Common myeloid progenitor, CD34-positive (primary cell): Measurements from ENCODE around the gene VPS13D.

Source experiments
- CTCF ChIA-PET: fragments of 350-600 bp; sonication (Branson Sonifier 250); formaldehyde crosslinking; loops from one replicate; lab custom pipeline; 2021; ENCODE audit warnings: antibody characterized with exemption; lab: Charles Lee
- POLR2A ChIA-PET: fragments of 350-600 bp; sonication (Branson Sonifier 250); formaldehyde crosslinking; loops from one replicate; lab custom pipeline; 2021; ENCODE audit warnings: antibody characterized with exemption; lab: Charles Lee
- DNase-seq, 3 donors: peaks; one replicate each; pipeline versions ENCODE4 v3.0.0 to v3.0.0-alpha.2; 2013
- H3K27ac ChIP-seq, 2 experiments: 1 replicate in 1 of 2; 2 replicates in 1 of 2; pipeline ENCODE4 v1.7.0; 2013; ENCODE audit warnings: inconsistent platforms in 2 of 2, low read length in 2 of 2, mild to moderate bottlenecking in 2 of 2, low read depth in 1 of 2, moderate library complexity in 1 of 2; ENCODE audit not compliant: severe bottlenecking in 2 of 2, insufficient read depth in 1 of 2, poor library complexity in 1 of 2
- H3K27me3 ChIP-seq, 5 experiments: replicated peaks in 2 of 5; 1 replicate in 3 of 5; 2 replicates in 2 of 5; pipeline versions ENCODE4 v1.6.1 to v1.7.0; 2013; ENCODE audit warnings: low read length in 4 of 5, mild to moderate bottlenecking in 2 of 5, moderate library complexity in 2 of 5, inconsistent platforms in 1 of 5; ENCODE audit not compliant: insufficient read depth in 5 of 5, control insufficient read depth in 4 of 5
- H3K36me3 ChIP-seq, 4 experiments: 1 replicate in 2 of 4; 2 replicates in 2 of 4; pipeline versions ENCODE4 v1.6.1 to v1.7.0; 2013; ENCODE audit warnings: low read length in 3 of 4, control low read depth in 1 of 4, mild to moderate bottlenecking in 1 of 4; ENCODE audit not compliant: control insufficient read depth in 4 of 4, insufficient read depth in 4 of 4
- H3K4me1 ChIP-seq, 4 experiments: 1 replicate in 3 of 4; 2 replicates in 1 of 4; pipeline versions ENCODE4 v1.6.1 to v1.7.1; 2013; ENCODE audit warnings: low read length in 3 of 4, mild to moderate bottlenecking in 3 of 4, control low read depth in 1 of 4, inconsistent platforms in 1 of 4, moderate library complexity in 1 of 4; ENCODE audit not compliant: control insufficient read depth in 4 of 4, insufficient read depth in 4 of 4; ENCODE audit errors: control extremely low read depth in 1 of 4
- H3K4me3 ChIP-seq, 7 experiments: 1 replicate in 4 of 7; 2 replicates in 3 of 7; pipeline versions ENCODE4 v1.5.1 to v1.7.0; 2013; ENCODE audit warnings: mild to moderate bottlenecking in 7 of 7, low read length in 6 of 7, moderate library complexity in 6 of 7, inconsistent platforms in 2 of 7, low read depth in 2 of 7, control low read depth in 1 of 7; ENCODE audit not compliant: insufficient read depth in 4 of 7, control insufficient read depth in 1 of 7; ENCODE audit errors: extremely low read depth in 1 of 7
- H3K9me3 ChIP-seq, 5 experiments: 1 replicate in 4 of 5; 2 replicates in 1 of 5; pipeline versions ENCODE4 v1.6.1 to v1.7.1; 2013; ENCODE audit warnings: low read length in 4 of 5, mild to moderate bottlenecking in 2 of 5, inconsistent platforms in 1 of 5, low read depth in 1 of 5, moderate library complexity in 1 of 5; ENCODE audit not compliant: control insufficient read depth in 4 of 5, insufficient read depth in 2 of 5; ENCODE audit errors: control extremely low read depth in 1 of 5
- WGBS: methylation state at CpG from one replicate; pipeline ENCODE4 v1.1.5; 2013; ENCODE audit not compliant: insufficient coverage; 5-methylcytosine and 5-hydroxymethylcytosine counted together

VPS13D gene

GRCh38 chr1:12443151-12443550, 213.3 kb downstream of the VPS13D start:
- peaks cover 0 to 8% (median 0%) of the 10 kb centered on the region in 4 experiments for H3K36me3 ChIP-seq
- no peaks in the 10 kb centered on the region for H3K9me3 ChIP-seq
- peaks cover 0 to 8% (median 3%) of the 10 kb centered on the region in 4 experiments for H3K4me1 ChIP-seq
- DNase-seq = no peak
- POLR2A ChIA-PET = no interaction called here
- no peak overlapping the region for H3K4me3 ChIP-seq
- no peak overlapping the region for H3K27ac ChIP-seq
- CTCF ChIA-PET = no interaction called here
- no peaks in the 10 kb centered on the region for H3K27me3 ChIP-seq

GRCh38 chr1:12444329-12444841, 214.6 kb downstream of the VPS13D start:
- Histone ChIP-seq H3K4me1 (peaks cover 0 to 8% (median 2%) of the 10 kb centered on the region in 4 experiments), H3K4me3 (no peak overlapping the region), H3K9me3 (no peaks in the 10 kb centered on the region), H3K27me3 (no peaks in the 10 kb centered on the region), H3K36me3 (peaks cover 0 to 8% (median 0%) of the 10 kb centered on the region in 4 experiments), H3K27ac (no peak overlapping the region)
- WGBS = 90% methylated on average over 2 of the region's 4 CpGs
- DNase-seq = no peak
- ChIA-PET POLR2A (no interaction called here), CTCF (no interaction called here)

DNA sequence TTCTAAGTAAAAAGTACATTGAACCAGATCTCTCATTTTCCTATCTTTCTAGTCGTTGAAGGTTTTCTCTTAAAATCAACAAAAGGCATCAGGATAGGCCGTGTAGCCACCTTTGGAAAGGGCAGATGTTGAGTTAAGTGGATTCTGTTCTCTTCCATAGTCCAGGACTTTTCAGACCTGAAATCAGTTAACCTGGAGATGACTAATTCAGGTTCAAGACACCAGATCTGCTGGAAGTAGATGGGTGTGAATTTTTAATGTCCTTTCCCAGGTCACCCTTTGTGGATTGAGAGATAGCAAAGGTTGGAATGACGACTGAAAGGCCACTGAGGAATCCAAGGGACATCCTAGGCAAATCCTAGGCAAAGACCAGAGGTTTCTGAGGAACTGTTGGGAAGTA, 215.4 kb downstream of the VPS13D start:
- 90% methylated on average over 2 of the region's 3 CpGs for WGBS
- Histone ChIP-seq H3K27ac (no peak overlapping the region), H3K27me3 (no peaks in the 10 kb centered on the region), H3K4me3 (no peak overlapping the region), H3K4me1 (peaks cover 0 to 10% (median 3%) of the 10 kb centered on the region in 4 experiments), H3K9me3 (no peaks in the 10 kb centered on the region), H3K36me3 (peaks cover 0 to 2% (median 0%) of the 10 kb centered on the region in 4 experiments)
- ChIA-PET POLR2A (no interaction called here), CTCF (no interaction called here)
- no peak for DNase-seq

DNA sequence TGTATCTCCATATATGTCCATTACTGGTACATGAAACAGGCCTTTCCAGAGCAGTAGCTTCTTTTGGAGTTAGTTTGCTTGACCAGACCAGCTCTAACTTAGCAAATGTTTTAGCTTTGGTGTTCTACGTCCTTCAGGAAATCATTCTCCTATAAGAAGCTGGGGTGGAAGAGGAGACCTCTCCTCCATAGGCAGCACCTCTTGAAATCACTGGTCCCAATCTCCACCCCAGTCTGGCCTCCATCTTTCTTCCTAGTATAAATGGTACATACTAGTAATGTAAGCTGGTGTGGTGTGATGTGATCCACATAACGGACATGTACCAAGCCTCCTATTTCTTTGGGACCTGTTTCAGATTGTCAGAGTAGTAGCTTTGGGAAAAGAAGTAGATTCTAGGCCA, 216.8 kb downstream of the VPS13D start:
- H3K4me3 ChIP-seq = no peak overlapping the region
- WGBS = no CpG with 5 or more reads among the region's 2 CpGs
- H3K27me3 ChIP-seq = no peaks in the 10 kb centered on the region
- H3K4me1 ChIP-seq = peaks cover 0 to 10% (median 3%) of the 10 kb centered on the region in 4 experiments
- no peak for DNase-seq
- peaks cover 0 to 8% (median 2%) of the 10 kb centered on the region in 4 experiments for H3K36me3 ChIP-seq
- no peak overlapping the region for H3K27ac ChIP-seq
- ChIA-PET POLR2A (no interaction called here), CTCF (interaction anchor here (0.8 to 1.6 kb wide), 3 partner anchors 12 to 173 kb away, joined by 3 read pairs; no protein-coding TSS in a partner anchor)
- H3K9me3 ChIP-seq = no peaks in the 10 kb centered on the region

- Histone ChIP-seq H3K27ac (peak overlapping the region in 1 of 2 experiments; percentile 82), H3K27me3 (no peaks in the 10 kb centered on the region), H3K4me3 (no peak overlapping the region), H3K4me1 (peaks cover 0 to 10% (median 3%) of the 10 kb centered on the region in 4 experiments), H3K36me3 (peaks cover 0 to 8% (median 3%) of the 10 kb centered on the region in 4 experiments), H3K9me3 (no peaks in the 10 kb centered on the region)
- ChIA-PET POLR2A (no interaction called here), CTCF (interaction anchor here (0.8 to 1.6 kb wide), 3 partner anchors 12 to 173 kb away, joined by 3 read pairs; no protein-coding TSS in a partner anchor)
- no CpG with 5 or more reads among the region's 3 CpGs for WGBS
- no peak for DNase-seq
Measured at GRCh38 chr1:12447307-12447706, 217.5 kb downstream of the VPS13D start.

GRCh38 chr1:12447849-12448312, 218.1 kb downstream of the VPS13D start:
- Histone ChIP-seq H3K4me1 (peaks cover 0 to 10% (median 3%) of the 10 kb centered on the region in 4 experiments), H3K4me3 (no peak overlapping the region), H3K9me3 (no peaks in the 10 kb centered on the region), H3K36me3 (peaks cover 0 to 8% (median 3%) of the 10 kb centered on the region in 4 experiments), H3K27ac (peak overlapping the region in 1 of 2 experiments; percentile 82), H3K27me3 (no peaks in the 10 kb centered on the region)
- DNase-seq = no peak
- ChIA-PET POLR2A (no interaction called here), CTCF (interaction anchor here (0.7 to 1.6 kb wide), 2 partner anchors 8 to 31 kb away, joined by 3 read pairs; no protein-coding TSS in a partner anchor)
- 98% methylated on average over 7 of the region's 7 CpGs for WGBS

DNA sequence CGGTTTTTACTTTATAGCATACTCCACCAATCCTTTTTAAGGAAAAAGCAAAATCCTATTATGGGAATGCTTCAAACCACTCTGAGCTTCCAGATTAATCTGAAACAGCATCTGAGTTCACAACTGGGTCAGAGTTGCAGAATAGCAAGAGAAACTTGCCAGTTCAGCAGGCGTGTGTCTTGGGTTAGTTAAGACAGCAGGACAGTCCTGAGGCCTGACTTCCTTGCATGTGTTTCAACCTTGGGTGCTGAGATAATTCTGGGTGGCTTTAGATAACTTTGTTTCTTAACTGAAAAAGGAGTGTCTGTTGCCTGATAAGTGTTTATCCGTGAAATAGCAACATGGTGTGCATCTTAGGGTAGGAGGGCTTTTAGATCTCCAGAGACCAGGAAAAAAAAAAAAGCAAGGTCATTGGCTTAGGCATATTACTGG, 218.9 kb downstream of the VPS13D start:
- ChIA-PET CTCF (interaction anchor here (0.7 kb wide), 1 partner anchor 9 kb away, joined by 3 read pairs; no protein-coding TSS in a partner anchor), POLR2A (no interaction called here)
- no peaks in the 10 kb centered on the region for H3K27me3 ChIP-seq
- no peaks in the 10 kb centered on the region for H3K9me3 ChIP-seq
- DNase-seq = peak; percentile 36 to 76 (median 51)
- WGBS = 69% methylated on average over 3 of the region's 3 CpGs
- H3K4me3 ChIP-seq = no peak overlapping the region
- peaks cover 0 to 8% (median 3%) of the 10 kb centered on the region in 4 experiments for H3K36me3 ChIP-seq
- H3K27ac ChIP-seq = peak overlapping the region in 1 of 2 experiments; percentile 82
- H3K4me1 ChIP-seq = peaks cover 2 to 9% (median 5%) of the 10 kb centered on the region in 4 experiments
